Bronchial epithelial cell (primary cell): ENCODE measurements around the gene CUBN. TPM values are rescaled to one million over a fixed set of nuclear protein-coding genes. Genes with fewer than 3 reads are reported as not detected.

Experiments
- DNase-seq: peaks from one replicate; pipeline ENCODE4 v3.0.0-alpha.2; 2010; ENCODE audit warnings: low read depth
- FAIRE-seq: peaks from 2 replicates; lab custom pipeline; 2011; peaks lifted over from hg19 to GRCh38; lab: Jason Lieb, UNC
- H3K27me3 ChIP-seq: 2 replicates; pipeline ENCODE4 v1.5.1; 2011; ENCODE audit warnings: low read length; ENCODE audit not compliant: control insufficient read depth, insufficient read depth
- H3K36me3 ChIP-seq: 2 replicates; pipeline ENCODE4 v1.5.1; 2011; ENCODE audit warnings: low read length; ENCODE audit not compliant: control insufficient read depth, insufficient read depth
- H3K4me3 ChIP-seq: 2 replicates; pipeline ENCODE4 v1.5.1; 2011; ENCODE audit warnings: mild to moderate bottlenecking, low read depth, low read length, control low read depth
- CTCF ChIP-seq: IDR thresholded peaks from 2 replicates; pipeline ENCODE4 v1.5.1; 2011; ENCODE audit warnings: mild to moderate bottlenecking, moderate library complexity, low read length, control low read depth, inconsistent platforms; ENCODE audit not compliant: insufficient read depth, severe bottlenecking
- total RNA-seq: library from RNA; depleted of rRNA; stranded (reverse); fragments of >200 nt; gene quantifications from 2 replicates; pipeline ENCODE4 v1.2.1, GENCODE V29; 2014

The CUBN gene
- total RNA-seq, 1 donor from 2014 or later = 0.53 TPM

- Histone ChIP-seq H3K27me3 (no peaks in the 10 kb centered on the region), H3K4me3 (no peak overlapping the region), H3K36me3 (no peaks in the 10 kb centered on the region)
- no peak for DNase-seq
- no peak for TF ChIP-seq CTCF
- no peak for FAIRE-seq
Measured at GRCh38 chr10:17141504-17142229, 12.1 kb upstream of the CUBN start.

DNA sequence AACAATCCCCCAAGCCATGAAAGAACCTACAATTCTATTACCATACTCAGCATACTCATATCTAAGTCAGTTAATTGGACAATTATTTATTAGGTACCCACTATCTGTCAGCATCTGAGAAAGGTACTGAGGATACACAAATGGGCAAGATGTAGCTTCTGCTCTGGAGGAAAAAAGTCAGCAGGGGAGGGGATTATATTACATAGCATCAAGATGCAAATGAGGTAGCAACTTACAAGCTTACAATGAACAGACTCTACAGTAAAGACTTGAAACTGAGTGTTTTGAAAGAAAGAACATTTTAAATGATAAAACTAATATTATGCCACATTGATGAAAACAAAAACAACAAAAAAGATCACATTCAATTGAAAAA lies 10.8 kb upstream of the CUBN start:
- FAIRE-seq (no peak), DNase-seq (no peak)
- Histone ChIP-seq H3K36me3 (no peaks in the 10 kb centered on the region), H3K4me3 (no peak overlapping the region), H3K27me3 (no peaks in the 10 kb centered on the region)
- no peak for TF ChIP-seq CTCF

GRCh38 chr10:17138460-17139042 lies 8.9 kb upstream of the CUBN start:
- H3K27me3 ChIP-seq = no peaks in the 10 kb centered on the region
- no peak overlapping the region for H3K4me3 ChIP-seq
- no peaks in the 10 kb centered on the region for H3K36me3 ChIP-seq
- FAIRE-seq (no peak), DNase-seq (no peak)
- no peak for TF ChIP-seq CTCF

DNA sequence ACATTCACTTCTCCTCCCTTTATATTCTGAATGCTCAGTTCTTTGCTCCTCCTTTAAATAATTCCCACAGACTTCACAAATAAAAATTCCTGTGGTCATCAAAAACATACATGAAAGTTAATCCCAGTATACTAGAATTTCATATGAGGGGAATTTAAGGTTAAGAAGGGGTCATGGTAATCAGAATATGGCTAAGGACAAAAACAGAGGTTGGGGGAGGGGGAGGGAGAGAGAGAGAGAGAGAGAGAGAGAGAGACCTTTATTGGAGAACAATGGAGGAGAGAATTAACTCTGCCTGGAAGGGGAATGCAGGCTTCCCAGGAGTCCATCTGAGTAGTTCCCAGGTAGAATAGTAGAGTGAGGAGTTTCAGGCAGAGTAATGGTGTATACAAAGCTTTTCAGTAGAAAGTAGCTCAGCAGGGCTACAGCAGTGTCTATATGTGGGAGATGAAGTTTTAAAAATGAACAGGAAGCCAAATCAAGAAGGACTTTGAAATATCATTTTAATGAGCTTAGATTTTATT lies 5.2 kb upstream of the CUBN start:
- Histone ChIP-seq H3K4me3 (no peak overlapping the region), H3K36me3 (no peaks in the 10 kb centered on the region), H3K27me3 (no peaks in the 10 kb centered on the region)
- DNase-seq = no peak
- no peak for TF ChIP-seq CTCF
- FAIRE-seq = no peak

DNA sequence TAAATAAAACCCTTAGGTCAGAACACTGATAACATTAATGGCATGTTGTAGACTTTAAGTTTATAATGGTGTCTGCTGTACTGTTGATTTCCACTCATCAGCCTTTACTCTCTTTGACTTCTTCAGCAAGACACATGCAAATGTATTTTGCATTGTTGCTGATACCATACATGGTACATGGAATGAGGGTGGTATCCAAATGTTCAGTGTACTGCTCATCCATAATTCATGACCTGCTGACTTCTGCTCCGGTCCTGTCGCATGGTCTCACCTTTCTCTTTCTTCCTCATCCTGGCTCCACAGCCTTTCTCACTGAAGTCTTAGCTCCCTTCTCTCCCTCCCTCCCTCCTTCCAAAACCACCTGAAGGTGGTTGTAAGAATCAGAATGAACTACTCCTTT lies 4.7 kb upstream of the CUBN start:
- H3K4me3 ChIP-seq = no peak overlapping the region
- TF ChIP-seq CTCF = no peak
- no peaks in the 10 kb centered on the region for H3K36me3 ChIP-seq
- no peaks in the 10 kb centered on the region for H3K27me3 ChIP-seq
- no peak for FAIRE-seq
- DNase-seq = no peak
